Esophagus muscularis mucosa (tissue), 4 donors: ENCODE measurements around the gene LTBP1. TPM values are rescaled to one million over a fixed set of nuclear protein-coding genes. Genes with fewer than 3 reads are reported as not detected.
A peak's percentile ranks its signal among the peaks of the same experiment; 100 is the strongest.
"Not testable (repeated sequence)": the region's sequence is repeated elsewhere in the genome, so short reads cannot be mapped to it uniquely, and the experiment has no call there.

Experiments used
- DNase-seq: peaks from one replicate; pipeline ENCODE4 v3.0.0-alpha.2; 2017; ENCODE audit errors: extremely low spot score
- H3K27ac ChIP-seq, 4 donors: fragments of 200-600 bp; sonication (generic); replicated peaks in 1 of 4; 1 replicate in 3 of 4; 2 replicates in 1 of 4; pipeline ENCODE4 v1.5.1; 2016 to 2019; ENCODE audit warnings: mild to moderate bottlenecking in 1 of 4
- H3K27me3 ChIP-seq, 4 donors: fragments of 200-600 bp; sonication (generic); one replicate each; pipeline versions ENCODE4 v1.5.1 to v1.6.0; 2016 to 2019
- H3K36me3 ChIP-seq, 4 donors: fragments of 200-600 bp; sonication (generic); one replicate each; pipeline ENCODE4 v1.5.1; 2016 to 2019
- H3K4me1 ChIP-seq, 4 donors: fragments of 200-600 bp; sonication (generic); one replicate each; pipeline ENCODE4 v1.5.1; 2016 to 2019
- H3K4me3 ChIP-seq, 4 donors: fragments of 200-600 bp; sonication (generic); 1 replicate in 2 of 4; 2 replicates in 2 of 4; pipeline ENCODE4 v1.5.1; 2016 to 2019; ENCODE audit warnings: mild to moderate bottlenecking in 4 of 4, moderate library complexity in 1 of 4
- H3K9me3 ChIP-seq, 4 donors: fragments of 200-600 bp; sonication (generic); 1 replicate in 3 of 4; 2 replicates in 1 of 4; pipeline ENCODE4 v1.5.1; 2016 to 2019
- EP300 ChIP-seq: sonication (generic); formaldehyde crosslinking; IDR thresholded peaks from one replicate; pipeline ENCODE4 v1.6.1; 2017; ENCODE audit warnings: antibody characterized with exemption
- POLR2A ChIP-seq: fragments of 450-650 bp; IDR thresholded peaks from one replicate; pipeline ENCODE4 v1.6.1; 2017; ENCODE audit warnings: antibody characterized with exemption, moderate library complexity, mild to moderate bottlenecking, low read depth
- POLR2AphosphoS5 ChIP-seq, 2 donors: sonication (generic); formaldehyde crosslinking; IDR thresholded peaks; one replicate each; pipeline ENCODE4 v1.6.1; 2017; ENCODE audit warnings: antibody characterized with exemption in 2 of 2
- WGBS: methylation state at CpG from one replicate; pipeline ENCODE4 v1.1.5; 2018; 5-methylcytosine and 5-hydroxymethylcytosine counted together
- intact Hi-C: fragments of 100-400 bp; cut with DNase I; formaldehyde crosslinking; loops from one replicate; pipeline ENCODE4 v1.15.1; 2023
- total RNA-seq, 4 donors: library from RNA; depleted of rRNA; stranded (reverse); fragments of >200 nt; gene quantifications; one replicate each; pipeline versions ENCODE4 v1.1.0 to v1.2.1, GENCODE V29; 2016
- TF ChIP-seq, protein P1 (sequence below), 3 experiments: fragments of 200-600 bp in 2 of 3; fragments of 450-650 bp in 1 of 3; sonication (generic) in 2 of 3; IDR thresholded peaks; one replicate each; pipeline ENCODE4 v1.5.1; 2017 to 2019; ENCODE audit warnings: antibody characterized with exemption in 3 of 3, mild to moderate bottlenecking in 2 of 3, moderate library complexity in 1 of 3

The LTBP1 gene
- total RNA-seq, 4 donors from 2014 or later = 254 to 465 (median 368) TPM

DNA sequence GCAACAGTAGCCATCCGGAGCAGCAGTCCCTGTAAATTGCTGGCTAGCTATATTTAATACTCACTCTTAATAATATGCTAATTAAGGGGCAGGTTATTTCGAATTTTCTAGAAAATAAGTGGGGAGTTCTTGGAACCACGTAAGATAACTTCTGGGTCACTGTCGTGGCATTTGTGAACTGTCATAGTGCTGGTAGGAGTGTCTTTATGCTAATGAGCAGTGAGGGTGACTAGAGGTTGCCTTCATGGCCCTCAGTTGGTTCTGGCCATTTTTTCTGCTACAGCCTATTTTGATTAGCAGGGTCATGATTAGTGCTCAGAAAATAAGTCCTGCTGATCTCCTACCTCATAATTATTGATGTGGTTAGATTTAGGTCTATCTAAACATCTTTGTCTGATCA, 279.8 kb downstream of the LTBP1 start:
- Histone ChIP-seq H3K4me3 (no peak overlapping the region), H3K9me3 (no peaks in the 10 kb centered on the region), H3K4me1 (peaks cover 0 to 24% (median 18%) of the 10 kb centered on the region in 4 donors), H3K27me3 (no peaks in the 10 kb centered on the region), H3K27ac (no peak overlapping the region), H3K36me3 (peaks cover 0 to 26% (median 10%) of the 10 kb centered on the region in 4 donors)
- 92% methylated on average over 4 of the region's 4 CpGs for WGBS
- TF ChIP-seq, protein P1, sequence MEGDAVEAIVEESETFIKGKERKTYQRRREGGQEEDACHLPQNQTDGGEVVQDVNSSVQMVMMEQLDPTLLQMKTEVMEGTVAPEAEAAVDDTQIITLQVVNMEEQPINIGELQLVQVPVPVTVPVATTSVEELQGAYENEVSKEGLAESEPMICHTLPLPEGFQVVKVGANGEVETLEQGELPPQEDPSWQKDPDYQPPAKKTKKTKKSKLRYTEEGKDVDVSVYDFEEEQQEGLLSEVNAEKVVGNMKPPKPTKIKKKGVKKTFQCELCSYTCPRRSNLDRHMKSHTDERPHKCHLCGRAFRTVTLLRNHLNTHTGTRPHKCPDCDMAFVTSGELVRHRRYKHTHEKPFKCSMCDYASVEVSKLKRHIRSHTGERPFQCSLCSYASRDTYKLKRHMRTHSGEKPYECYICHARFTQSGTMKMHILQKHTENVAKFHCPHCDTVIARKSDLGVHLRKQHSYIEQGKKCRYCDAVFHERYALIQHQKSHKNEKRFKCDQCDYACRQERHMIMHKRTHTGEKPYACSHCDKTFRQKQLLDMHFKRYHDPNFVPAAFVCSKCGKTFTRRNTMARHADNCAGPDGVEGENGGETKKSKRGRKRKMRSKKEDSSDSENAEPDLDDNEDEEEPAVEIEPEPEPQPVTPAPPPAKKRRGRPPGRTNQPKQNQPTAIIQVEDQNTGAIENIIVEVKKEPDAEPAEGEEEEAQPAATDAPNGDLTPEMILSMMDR (IDR thresholded peaks at IDR 0.05) = no peak
- no peak for TF ChIP-seq POLR2AphosphoS5 (IDR thresholded peaks at IDR 0.05)
- TF ChIP-seq EP300 = no peak
- TF ChIP-seq POLR2A = no peak
- no peak for DNase-seq
- intact Hi-C loops = no loop called here

GRCh38 chr2:33229646-33230045, 282.9 kb downstream of the LTBP1 start:
- no peak for DNase-seq
- 77% methylated on average over 4 of the region's 4 CpGs for WGBS
- Histone ChIP-seq H3K27ac (no peak overlapping the region), H3K36me3 (peaks cover 0 to 10% (median 0%) of the 10 kb centered on the region in 4 donors), H3K27me3 (no peaks in the 10 kb centered on the region), H3K4me1 (peaks cover 0 to 24% (median 18%) of the 10 kb centered on the region in 4 donors), H3K4me3 (no peak overlapping the region), H3K9me3 (no peaks in the 10 kb centered on the region)
- intact Hi-C loops = no loop called here
- no peak for TF ChIP-seq POLR2AphosphoS5 (IDR thresholded peaks at IDR 0.05)
- no peak for TF ChIP-seq EP300
- TF ChIP-seq, protein P1 (IDR thresholded peaks at IDR 0.05) = no peak
- TF ChIP-seq POLR2A = no peak

DNA sequence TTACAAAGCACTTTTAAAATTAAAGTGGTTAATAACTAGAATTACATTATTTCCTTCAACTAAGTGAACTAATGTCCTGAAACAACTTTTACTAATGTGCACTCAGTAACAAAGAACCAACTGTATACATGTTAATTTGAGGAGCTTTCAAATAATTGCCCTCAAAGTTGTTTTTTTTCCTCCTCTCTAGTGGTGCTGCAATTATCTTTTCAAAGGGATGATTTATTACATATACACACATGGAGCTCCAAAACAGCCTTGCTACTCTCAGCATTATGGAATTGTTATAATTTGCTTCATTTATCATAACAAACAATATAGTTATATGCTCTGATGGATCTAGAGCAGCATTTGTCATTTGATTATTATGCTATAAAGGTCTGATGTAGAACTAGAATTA, 283.4 kb downstream of the LTBP1 start:
- Histone ChIP-seq H3K4me3 (no peak overlapping the region), H3K27me3 (no peaks in the 10 kb centered on the region), H3K9me3 (no peaks in the 10 kb centered on the region), H3K27ac (peak overlapping the region in 2 of 4 donors; percentile 2 to 41), H3K36me3 (peaks cover 0 to 13% (median 0%) of the 10 kb centered on the region in 4 donors), H3K4me1 (peaks cover 0 to 24% (median 18%) of the 10 kb centered on the region in 4 donors)
- TF ChIP-seq POLR2AphosphoS5 (IDR thresholded peaks at IDR 0.05) = no peak
- no peak for TF ChIP-seq EP300
- TF ChIP-seq, protein P1 (IDR thresholded peaks at IDR 0.05) = no peak
- no peak for TF ChIP-seq POLR2A
- DNase-seq = no peak
- intact Hi-C loops = no loop called here

- no peak for DNase-seq
- Histone ChIP-seq H3K27ac (peak overlapping the region in 2 of 4 donors; percentile 2 to 41), H3K9me3 (no peaks in the 10 kb centered on the region), H3K36me3 (peaks cover 0 to 9% (median 0%) of the 10 kb centered on the region in 4 donors), H3K27me3 (no peaks in the 10 kb centered on the region), H3K4me1 (peaks cover 0 to 24% (median 18%) of the 10 kb centered on the region in 4 donors), H3K4me3 (no peak overlapping the region)
- intact Hi-C loops = no loop called here
- TF ChIP-seq POLR2A (no peak), POLR2AphosphoS5 (IDR thresholded peaks at IDR 0.05) (no peak), EP300 (no peak)
- TF ChIP-seq, protein P1 (IDR thresholded peaks at IDR 0.05) = no peak
- WGBS = 58% methylated on average over 7 of the region's 7 CpGs
Observed at GRCh38 chr2:33230842-33231241, 284.1 kb downstream of the LTBP1 start.

DNA sequence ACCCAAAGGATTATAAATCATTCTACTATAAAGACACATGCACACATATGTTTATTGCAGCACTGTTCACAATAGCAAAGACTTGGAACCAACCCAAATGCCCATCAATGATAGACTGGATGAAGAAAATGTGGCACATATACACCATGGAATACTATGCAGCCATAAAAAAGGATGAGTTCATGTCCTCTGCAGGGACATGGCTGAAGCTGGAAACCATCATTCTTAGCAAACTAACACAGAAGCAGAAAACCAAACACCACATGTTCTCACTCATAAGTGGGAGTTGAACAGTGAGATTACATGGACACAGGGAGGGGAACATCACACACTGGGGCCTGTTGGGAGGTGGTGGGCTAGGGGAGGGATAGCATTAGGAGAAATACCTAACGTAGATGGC, 288.8 kb downstream of the LTBP1 start:
- 100% methylated on average over 1 of the region's 1 CpG for WGBS
- DNase-seq, H3K9me3 ChIP-seq, H3K27ac ChIP-seq, H3K4me3 ChIP-seq, H3K27me3 ChIP-seq, intact Hi-C loops, H3K36me3 ChIP-seq: not testable (repeated sequence)
- H3K4me1 ChIP-seq = peaks cover 0 to 36% (median 12%) of the 10 kb centered on the region in 4 donors
